Ammon's horn (tissue), 1 donor: Measurements from ENCODE around the gene HOXB3.
"Not testable (repeated sequence)": the region's sequence is repeated elsewhere in the genome, so short reads cannot be mapped to it uniquely, and the experiment has no call there.

Source experiments
- DNase-seq: peaks from one replicate; pipeline ENCODE4 v3.0.0-alpha.2; 2016; ENCODE audit warnings: low spot score

Gene HOXB3

GRCh38 chr17:48526608-48527546 lies 63.2 kb downstream of the HOXB3 start:
- DNase-seq, result no peak

DNA sequence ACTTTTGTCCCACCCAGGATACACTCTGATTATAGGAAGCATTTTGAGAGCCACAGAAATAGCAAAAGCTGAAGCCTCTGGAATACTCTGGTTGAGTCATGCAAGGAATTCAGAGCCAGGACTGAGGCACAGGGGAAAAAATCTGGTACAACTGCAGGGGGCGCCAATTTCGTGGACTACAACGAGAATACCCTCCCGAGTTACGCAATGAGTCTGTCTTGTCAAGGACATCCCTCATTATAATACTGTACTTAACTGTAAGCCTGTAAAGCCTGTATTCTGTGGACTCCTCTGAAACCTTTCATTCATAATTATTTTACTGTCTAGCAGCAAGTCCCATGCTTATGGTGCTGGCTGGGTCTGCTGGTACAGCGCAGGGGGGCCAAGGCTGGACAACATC lies 67.0 kb downstream of the HOXB3 start:
- no peak for DNase-seq

DNA sequence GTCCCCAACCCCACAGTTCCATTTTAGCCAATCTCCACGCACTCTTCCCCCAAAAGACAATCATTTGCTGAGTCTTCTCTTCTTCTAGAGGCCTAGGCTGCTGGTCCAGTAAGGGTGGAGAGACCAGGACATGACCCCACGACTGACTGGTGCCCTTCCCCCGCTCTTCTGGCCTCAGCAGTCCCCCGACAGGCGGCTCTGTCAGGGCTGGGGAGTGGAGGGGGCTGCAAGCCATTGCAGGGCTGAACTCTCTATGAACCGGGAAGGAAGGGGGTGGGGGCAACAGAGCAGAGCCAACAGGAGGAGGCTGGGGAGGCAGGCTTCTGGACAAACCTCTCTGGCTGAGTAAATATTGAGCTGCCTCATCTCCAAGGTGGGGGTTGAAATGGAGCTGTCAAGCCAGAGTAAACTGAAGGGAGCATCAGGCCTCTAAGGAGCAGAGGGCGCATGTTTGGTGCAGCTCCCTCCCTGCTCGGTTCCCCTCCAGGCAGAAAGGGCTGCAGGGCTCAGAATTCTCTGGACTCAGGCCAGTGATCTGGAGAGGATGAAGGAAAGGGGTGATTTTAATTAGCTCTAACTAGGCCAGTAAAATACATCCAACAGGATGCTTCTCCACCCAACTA lies 67.9 kb downstream of the HOXB3 start:
- no peak for DNase-seq

DNA sequence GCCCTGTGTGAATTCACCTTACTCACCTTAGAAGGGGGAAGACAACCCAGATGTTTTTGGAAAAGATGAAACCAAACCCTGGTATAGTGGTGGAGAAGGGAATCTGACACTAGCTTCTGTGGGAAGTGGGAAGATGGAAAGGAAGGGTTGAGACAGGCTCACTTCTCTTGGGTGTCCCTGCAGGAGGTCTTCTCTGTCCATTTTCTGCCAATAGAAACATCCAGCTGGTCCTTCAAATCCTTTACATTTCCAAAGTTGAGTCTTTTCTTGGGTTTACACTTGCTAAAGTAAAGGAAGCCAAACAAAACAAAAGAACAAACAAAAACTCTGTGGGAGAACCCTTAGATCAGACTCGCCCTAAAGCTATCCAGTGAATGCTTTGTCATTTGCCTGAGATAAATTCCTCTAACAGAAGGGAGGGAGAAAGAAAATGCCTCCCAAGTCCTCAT lies 69.4 kb downstream of the HOXB3 start:
- no peak for DNase-seq

- no peak for DNase-seq
These were observed 70.6 kb downstream of the HOXB3 start for GRCh38 chr17:48519427-48519826.

DNA sequence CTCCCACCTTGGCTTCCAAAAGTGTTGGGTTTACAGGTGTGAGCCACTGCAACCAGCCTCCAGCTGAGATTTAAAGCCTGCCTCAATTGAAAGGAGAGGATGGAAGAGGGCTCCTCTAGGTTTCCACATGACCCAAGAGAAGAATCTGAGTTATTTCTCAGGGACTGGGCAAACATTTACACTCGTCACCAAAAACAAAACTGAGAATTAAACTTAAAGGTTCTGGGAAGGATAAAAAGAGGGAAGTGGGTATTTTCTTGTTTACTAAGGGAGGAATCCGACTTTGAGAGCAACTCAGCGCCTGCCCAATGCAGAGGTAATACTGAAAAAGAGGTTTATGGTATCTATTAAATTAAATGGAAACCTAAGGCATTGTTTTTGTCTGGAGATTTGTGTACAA lies 72.6 kb downstream of the HOXB3 start:
- DNase-seq, result no peak

GRCh38 chr17:48515925-48516900 lies 73.8 kb downstream of the HOXB3 start:
- no peak for DNase-seq

- DNase-seq, result no peak
These were observed 75.6 kb downstream of the HOXB3 start for GRCh38 chr17:48514477-48514876.

DNA sequence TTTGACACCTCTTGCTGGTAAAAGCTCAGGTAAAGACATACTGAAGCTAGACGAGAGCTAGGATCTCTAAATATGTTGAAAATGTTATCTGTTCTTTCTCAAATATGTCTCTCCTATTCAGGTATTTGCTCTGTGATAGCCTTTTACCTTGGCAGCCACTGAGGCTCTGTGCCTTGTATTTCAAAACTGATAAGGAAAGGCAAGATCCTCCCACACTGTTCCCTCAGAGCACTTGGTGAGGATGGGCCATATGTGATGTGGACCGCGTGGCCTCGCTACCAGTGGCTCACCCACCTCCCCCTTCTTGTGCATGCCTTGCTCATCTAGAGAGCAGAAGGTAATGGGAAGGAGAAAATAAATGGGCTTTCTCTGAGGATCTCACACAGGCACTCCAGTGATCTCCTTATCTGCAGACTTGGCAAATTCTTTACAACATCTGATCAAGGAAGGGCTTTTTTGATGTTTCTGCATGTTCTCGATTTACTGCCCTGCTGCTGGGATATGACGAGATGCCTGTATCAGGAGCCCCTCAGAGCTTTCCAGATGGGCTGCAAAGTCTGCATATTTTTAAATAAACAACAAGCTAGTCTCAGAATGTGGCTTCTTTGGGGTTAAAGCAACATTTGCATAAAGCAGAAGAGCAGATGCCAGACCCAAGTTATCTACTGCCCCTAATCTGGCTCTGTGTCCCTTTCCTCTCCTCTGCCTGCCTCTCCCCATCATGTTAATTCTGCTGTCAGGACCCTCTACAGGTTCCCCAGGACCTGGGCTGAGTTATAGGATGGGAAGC lies 76.2 kb downstream of the HOXB3 start:
- DNase-seq, result no peak

DNA sequence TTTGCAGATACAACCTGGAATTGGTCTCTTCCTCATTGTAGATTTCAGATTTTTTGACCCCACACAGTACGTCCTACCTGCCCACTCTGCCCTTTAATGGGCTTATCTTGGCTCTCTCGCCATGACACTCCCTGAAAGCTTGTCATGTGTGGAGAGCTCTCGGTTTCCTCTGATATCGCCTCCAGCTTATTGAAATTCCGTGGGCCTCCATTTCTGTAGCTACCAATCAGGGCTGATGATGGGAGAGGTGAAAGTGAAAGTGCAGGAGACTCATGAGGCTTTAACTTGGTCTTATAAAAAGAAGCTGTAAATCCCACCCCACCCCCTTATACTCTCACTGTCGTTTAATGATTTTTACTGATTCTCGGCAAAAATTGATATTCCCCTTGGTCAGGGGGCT lies 76.9 kb downstream of the HOXB3 start:
- DNase-seq, result no peak

DNA sequence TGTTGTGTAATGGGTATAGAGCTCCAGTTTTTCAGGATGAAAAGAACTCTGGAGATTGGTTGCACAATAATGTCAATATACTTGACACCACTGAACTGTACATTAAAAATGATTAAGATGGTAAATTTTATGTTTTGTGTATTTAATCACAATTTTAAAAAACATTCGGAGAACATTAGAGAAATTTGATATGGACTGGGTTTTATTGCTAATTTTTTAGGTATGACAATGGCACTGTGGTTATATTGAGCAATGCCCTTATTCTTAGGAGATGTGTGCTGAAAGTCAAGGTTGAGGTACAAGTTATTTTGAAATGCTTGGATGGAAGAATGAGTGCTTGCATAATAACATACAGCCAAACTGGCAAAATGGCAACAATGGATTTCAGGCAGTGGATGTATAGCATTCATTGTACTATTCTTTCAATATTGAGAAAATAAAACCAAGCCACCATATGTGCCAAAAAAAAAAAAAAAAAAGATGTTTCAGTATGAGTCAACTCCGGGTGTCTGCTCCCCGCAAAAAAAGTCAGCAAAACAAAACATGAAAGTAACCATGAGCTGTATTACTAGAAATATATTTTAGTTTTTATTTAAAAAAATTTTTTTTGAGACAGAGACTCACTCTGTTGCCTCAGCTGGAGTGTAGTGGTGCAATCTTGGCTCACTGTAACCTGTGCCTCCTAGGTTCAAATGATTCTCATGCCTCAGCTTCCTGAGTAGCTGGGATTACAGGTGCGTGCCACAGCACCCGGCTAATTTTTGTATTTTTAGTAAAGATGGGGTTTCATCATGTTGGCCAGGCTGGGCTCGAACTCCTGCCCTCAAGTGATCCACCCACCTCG lies 79.1 kb downstream of the HOXB3 start:
- no peak for DNase-seq

DNA sequence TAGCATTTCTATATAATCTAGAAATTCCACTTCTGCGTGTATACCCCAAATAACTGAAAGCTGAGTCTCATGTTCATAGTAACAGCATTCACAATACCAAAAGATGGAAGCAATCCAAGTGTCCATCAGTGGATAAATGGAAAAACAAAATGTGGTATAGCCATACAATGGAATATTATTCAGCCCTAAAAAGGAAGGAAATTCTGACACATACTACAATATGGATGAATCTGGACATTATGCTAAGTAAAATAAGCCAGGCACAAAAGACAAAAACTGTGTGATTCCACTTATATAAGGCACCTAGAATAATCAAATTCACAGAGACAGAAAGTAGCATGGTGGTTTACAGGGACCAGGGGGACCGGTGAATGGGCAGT lies 79.7 kb downstream of the HOXB3 start:
- no peak for DNase-seq

DNA sequence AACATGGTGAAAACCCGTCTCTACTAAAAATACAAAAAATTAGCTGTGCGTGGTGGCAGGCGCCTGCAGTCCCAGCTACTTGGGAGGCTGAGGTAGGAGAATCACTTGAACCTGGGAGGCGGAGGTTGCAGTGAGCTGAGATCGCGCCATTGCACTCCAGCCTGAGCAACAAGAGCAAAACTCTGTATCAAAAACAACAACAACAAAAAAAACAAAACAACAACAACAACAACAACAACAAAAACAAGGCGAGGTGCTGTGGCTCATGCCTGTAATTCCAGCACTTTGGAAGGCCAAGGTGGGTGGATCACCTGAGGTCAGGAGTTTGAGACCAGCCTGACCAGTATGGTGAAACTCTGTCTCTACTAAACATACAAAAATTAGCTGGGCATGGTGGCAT lies 80.3 kb downstream of the HOXB3 start:
- DNase-seq, result not testable (repeated sequence)

GRCh38 chr17:48506246-48506645 lies 83.8 kb downstream of the HOXB3 start:
- no peak for DNase-seq

- peak; percentile 15 for DNase-seq
These were observed 84.3 kb downstream of the HOXB3 start for GRCh38 chr17:48505788-48506187.

- DNase-seq, result no peak
These were observed 85.1 kb downstream of the HOXB3 start for GRCh38 chr17:48504953-48505352.

DNA sequence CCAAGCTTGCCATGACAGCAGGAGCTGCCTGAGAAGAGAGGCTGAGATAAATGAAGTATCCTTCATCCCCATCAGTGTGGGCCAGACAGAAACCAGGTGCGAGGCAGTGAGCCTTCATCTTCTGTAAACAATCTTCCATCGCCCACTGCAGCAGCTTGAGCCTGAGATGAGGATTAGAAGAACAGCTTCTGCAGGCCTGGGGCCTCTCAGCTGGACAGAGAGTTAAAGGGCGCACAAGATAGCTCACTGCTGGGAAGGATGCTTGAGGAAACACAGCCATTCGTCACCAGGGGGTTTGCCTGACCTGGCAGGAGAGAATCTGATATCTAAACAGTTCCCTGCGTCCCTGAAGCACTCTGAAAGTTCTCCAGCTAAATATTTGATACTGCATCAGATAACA lies 86.3 kb downstream of the HOXB3 start:
- no peak for DNase-seq

DNA sequence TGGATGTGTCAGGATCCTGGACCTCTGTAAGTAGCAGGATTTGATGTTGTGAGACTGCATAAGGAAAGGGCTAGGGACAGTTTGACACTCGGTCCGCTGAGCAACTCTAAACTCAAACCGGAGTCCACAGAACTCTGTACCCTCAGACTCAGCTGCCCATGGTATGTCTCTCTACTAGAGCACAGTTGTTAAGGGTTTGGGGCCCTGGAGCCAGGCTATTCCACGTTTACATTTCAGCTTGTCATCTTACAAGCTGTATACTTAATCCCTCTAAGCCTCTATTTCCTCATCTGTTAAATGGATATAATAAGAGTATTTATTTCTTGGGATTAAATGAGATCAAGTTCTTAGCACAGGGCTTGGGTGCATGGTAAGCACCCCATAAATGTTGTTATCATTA lies 87.1 kb downstream of the HOXB3 start:
- DNase-seq, result no peak

- DNase-seq, result no peak
These were observed 87.7 kb downstream of the HOXB3 start for GRCh38 chr17:48502312-48502711.
